Eye (tissue), 1 donor: ENCODE results near the gene THADA.

Experiments
- DNase-seq: peaks from one replicate; pipeline ENCODE4 v3.0.0-alpha.2; 2015

The THADA gene

GRCh38 chr2:43230951-43231827 is 364.6 kb downstream of the THADA start:
- DNase-seq, result no peak

- peak; percentile 51 for DNase-seq
Measured at GRCh38 chr2:43230351-43230885, 365.4 kb downstream of the THADA start.

GRCh38 chr2:43228756-43229659 is 366.8 kb downstream of the THADA start:
- no peak for DNase-seq

GRCh38 chr2:43228321-43228751 is 367.5 kb downstream of the THADA start:
- DNase-seq, result no peak

GRCh38 chr2:43227830-43228281 is 368.0 kb downstream of the THADA start:
- no peak for DNase-seq

- peak; percentile 91 for DNase-seq
Measured at GRCh38 chr2:43226955-43227829, 368.6 kb downstream of the THADA start.

GRCh38 chr2:43226558-43226954 is 369.3 kb downstream of the THADA start, which contains the start of gene ZFP36L2:
ZFP36L2 (minus strand) TSS chr2:43226606; CDS start chr2:43226315, 291 bp downstream.
- DNase-seq, result peak; percentile 97

GRCh38 chr2:43225788-43226557 is 369.9 kb downstream of the THADA start:
- no peak for DNase-seq

GRCh38 chr2:43225093-43225787 is 370.6 kb downstream of the THADA start:
- peak; percentile 88 for DNase-seq

GRCh38 chr2:43224571-43225092 is 371.2 kb downstream of the THADA start:
- DNase-seq, result no peak

GRCh38 chr2:43224131-43224570 is 371.7 kb downstream of the THADA start:
- DNase-seq, result peak; percentile 91

GRCh38 chr2:43223521-43224001 is 372.3 kb downstream of the THADA start:
- peak; percentile 72 for DNase-seq

- peak; percentile 72 for DNase-seq
Measured at GRCh38 chr2:43222475-43223309, 373.1 kb downstream of the THADA start.

GRCh38 chr2:43221763-43222474 is 373.9 kb downstream of the THADA start:
- DNase-seq, result peak; percentile 98

GRCh38 chr2:43221124-43221762 is 374.6 kb downstream of the THADA start:
- peak; percentile 98 for DNase-seq

- DNase-seq, result no peak
Measured at GRCh38 chr2:43220760-43221123, 375.1 kb downstream of the THADA start.

GRCh38 chr2:43220229-43220751 is 375.5 kb downstream of the THADA start:
- peak; percentile 86 for DNase-seq
